CD4-positive, alpha-beta T cell treated with Interleukin-6 at 100 ng/mL for 8 hours (primary cell): ENCODE measurements around the gene NPAT.
A peak's percentile ranks its signal among the peaks of the same experiment; 100 is the strongest.

Experiments
- DNase-seq: peaks from one replicate; pipeline ENCODE4 v3.0.0-alpha.2; 2020; ENCODE audit warnings: mixed read lengths, low spot score

Gene NPAT

GRCh38 chr11:108222574-108223347 lies at the start of gene NPAT, which contains the start of gene ATM:
Gene NPAT, minus strand, starts transcription at chr11:108222638. Its CDS starts 102 bp downstream, at chr11:108222536.
Gene ATM, plus strand, starts transcription at chr11:108223067. Its CDS starts 4,558 bp downstream, at chr11:108227625.
- DNase-seq: peak; percentile 99

GRCh38 chr11:108269583-108269982 lies 47.1 kb upstream of the NPAT start:
- no peak for DNase-seq

GRCh38 chr11:108253176-108253575 lies 30.7 kb upstream of the NPAT start:
- no peak for DNase-seq

GRCh38 chr11:108246885-108247284 lies 24.4 kb upstream of the NPAT start:
- DNase-seq: no peak

- DNase-seq: no peak
Measured at GRCh38 chr11:108246308-108246707, 23.9 kb upstream of the NPAT start.

GRCh38 chr11:108242422-108242821 lies 20.0 kb upstream of the NPAT start:
- no peak for DNase-seq

- no peak for DNase-seq
Measured at GRCh38 chr11:108241330-108242037, 19.0 kb upstream of the NPAT start.

GRCh38 chr11:108239076-108239475 lies 16.6 kb upstream of the NPAT start:
- peak; percentile 45 for DNase-seq

- peak; percentile 25 for DNase-seq
Measured at GRCh38 chr11:108237058-108237481, 14.6 kb upstream of the NPAT start.

- DNase-seq: no peak
Measured at GRCh38 chr11:108235633-108236032, 13.2 kb upstream of the NPAT start.

- no peak for DNase-seq
Measured at GRCh38 chr11:108235192-108235591, 12.8 kb upstream of the NPAT start.

- DNase-seq: no peak
Measured at GRCh38 chr11:108233277-108233945, 11.0 kb upstream of the NPAT start.

GRCh38 chr11:108228251-108228650 lies 5.8 kb upstream of the NPAT start:
- no peak for DNase-seq

GRCh38 chr11:108226036-108226435 lies 3.6 kb upstream of the NPAT start:
- no peak for DNase-seq

- DNase-seq: peak; percentile 76
Measured at GRCh38 chr11:108224911-108225786, 2.7 kb upstream of the NPAT start.

- DNase-seq: no peak
Measured at GRCh38 chr11:108224366-108224765, 1.9 kb upstream of the NPAT start.

GRCh38 chr11:108223348-108224149 lies 1.1 kb upstream of the NPAT start:
- DNase-seq: peak; percentile 66

GRCh38 chr11:108221911-108222573 lies 396 bp downstream of the NPAT start:
- no peak for DNase-seq

- DNase-seq: no peak
Measured at GRCh38 chr11:108221371-108221770, 1.1 kb downstream of the NPAT start.

- DNase-seq: no peak
Measured at GRCh38 chr11:108220721-108221336, 1.6 kb downstream of the NPAT start.
